GM12878 (cell line): Measurements from ENCODE around the gene COQ3. TPM values are rescaled to one million over a fixed set of nuclear protein-coding genes. Genes with fewer than 3 reads are reported as not detected.
A peak's percentile ranks its signal among the peaks of the same experiment; 100 is the strongest.

Experiments
- ATAC-seq: fragments of 200-7000 bp; cut with Tn5 transposase; 3 replicates; pipeline ENCODE4 v1.9.1; 2020; ENCODE audit warnings: mild to moderate bottlenecking, moderate library complexity
- BruUV-seq: library from RNA; stranded (reverse); fragments of 400-500 nt; replicated peaks from 2 replicates; lab custom pipeline; 2021; lab: Mats Ljungman, UMichigan
- CTCF ChIA-PET: fragments of 300-600 bp; sonication (Branson Sonifier 250); formaldehyde crosslinking; extraction: SDS; loops from one replicate; lab custom pipeline; 2021; ENCODE audit warnings: inconsistent platforms; lab: Yijun Ruan, JAX
- POLR2A ChIA-PET: fragments of 350-600 bp; formaldehyde crosslinking; extraction: SDS; loops from one replicate; lab custom pipeline; 2021; ENCODE audit warnings: inconsistent platforms; lab: Charles Lee
- RAD21 ChIA-PET: fragments of 300-600 bp; sonication (Branson Sonifier 250); formaldehyde crosslinking; loops from one replicate; lab custom pipeline; 2023; ENCODE audit warnings: antibody characterized with exemption; ENCODE audit not compliant: unreplicated experiment; lab: Charles Lee
- SMC1A ChIA-PET: fragments of 300-600 bp; sonication (Branson Sonifier 250); formaldehyde crosslinking; loops from one replicate; lab custom pipeline; 2023; ENCODE audit not compliant: unreplicated experiment, uncharacterized antibody; lab: Charles Lee
- DNase-seq: peaks from one replicate; pipeline ENCODE4 v3.0.0-alpha.2; 2011; ENCODE audit warnings: low read depth, low spot score
- FAIRE-seq: peaks from 3 replicates; lab custom pipeline; 2011; peaks lifted over from hg19 to GRCh38; lab: Jason Lieb, UNC
- H2AFZ ChIP-seq: 2 replicates; pipeline ENCODE4 v1.6.0; 2011; ENCODE audit warnings: low read depth, low read length, control low read depth; ENCODE audit not compliant: control insufficient read depth
- H3K27ac ChIP-seq: 2 replicates; pipeline ENCODE4 v1.5.1; 2011; ENCODE audit warnings: control low read depth; ENCODE audit not compliant: control insufficient read depth, insufficient read depth
- H3K27me3 ChIP-seq, 2 experiments: replicated peaks in 1 of 2; 2 replicates each; pipeline versions ENCODE4 v1.6.0 to v1.6.1; 2011; ENCODE audit warnings: low read length in 1 of 2; ENCODE audit not compliant: control insufficient read depth in 2 of 2, insufficient read depth in 2 of 2
- H3K36me3 ChIP-seq, 2 experiments: 2 replicates each; pipeline ENCODE4 v1.5.1; 2011; ENCODE audit warnings: low read length in 1 of 2; ENCODE audit not compliant: control insufficient read depth in 2 of 2, insufficient read depth in 2 of 2
- H3K4me1 ChIP-seq: 2 replicates; pipeline ENCODE4 v1.6.1; 2011; ENCODE audit warnings: mild to moderate bottlenecking, low read length, moderate library complexity, mixed read lengths; ENCODE audit not compliant: control insufficient read depth, insufficient read depth
- H3K4me2 ChIP-seq: 2 replicates; pipeline ENCODE4 v1.6.0; 2011; ENCODE audit warnings: control low read depth; ENCODE audit not compliant: control insufficient read depth, insufficient read depth
- H3K4me3 ChIP-seq: fragments of 200-600 bp; sonication (generic); 2 replicates; pipeline ENCODE4 v1.5.1; 2016
- H3K79me2 ChIP-seq: 2 replicates; pipeline ENCODE4 v1.6.0; 2011; ENCODE audit warnings: low read length; ENCODE audit not compliant: control insufficient read depth, insufficient read depth
- H3K9ac ChIP-seq: 2 replicates; pipeline ENCODE4 v1.8.0; 2011; ENCODE audit warnings: low read length, control low read depth, mixed read lengths; ENCODE audit not compliant: control insufficient read depth, insufficient read depth
- H3K9me3 ChIP-seq: replicated peaks from 3 replicates; pipeline ENCODE4 v1.5.1; 2011; ENCODE audit warnings: mild to moderate bottlenecking, low read length; ENCODE audit not compliant: control insufficient read depth, insufficient read depth
- H4K20me1 ChIP-seq: 2 replicates; pipeline ENCODE4 v1.6.0; 2011; ENCODE audit not compliant: control insufficient read depth, insufficient read depth
- CTCF ChIP-seq, 3 experiments: IDR thresholded peaks in 2 of 3; conservative IDR thresholded peaks in 1 of 3; 2 replicates each; pipeline ENCODE4 v1.5.1; 2011; ENCODE audit warnings: low read depth in 3 of 3, low read length in 3 of 3, mild to moderate bottlenecking in 3 of 3, control low read depth in 2 of 3, moderate library complexity in 2 of 3, inconsistent platforms in 1 of 3, mixed read lengths in 1 of 3; ENCODE audit not compliant: control insufficient read depth in 2 of 3, insufficient read depth in 1 of 3; ENCODE audit errors: extremely low read depth in 1 of 3
- E4F1 ChIP-seq: fragments of 450-650 bp; IDR thresholded peaks from 2 replicates; pipeline ENCODE4 v1.6.1; 2018; ENCODE audit warnings: borderline replicate concordance, mild to moderate bottlenecking; ENCODE audit not compliant: partially characterized antibody
- EZH2 ChIP-seq: IDR thresholded peaks from 2 replicates; pipeline ENCODE4 v1.6.1; 2012; ENCODE audit warnings: low read depth, mild to moderate bottlenecking, control low read depth, inconsistent platforms, low read length, borderline replicate concordance; ENCODE audit not compliant: control insufficient read depth
- MXI1 ChIP-seq: fragments of 150-350 bp; IDR thresholded peaks from 2 replicates; pipeline ENCODE4 v1.6.1; 2011; ENCODE audit warnings: low read depth, mild to moderate bottlenecking, inconsistent platforms, low read length, improper control_type of control experiment
- ZNF384 ChIP-seq: IDR thresholded peaks from 2 replicates; pipeline ENCODE4 v1.6.1; 2012; ENCODE audit warnings: low read depth, mild to moderate bottlenecking, low read length, improper control_type of control experiment, borderline replicate concordance
- WGBS: methylation state at CpG from one replicate; pipeline ENCODE4 v1.1.6; 2016; ENCODE audit warnings: low lambda C conversion rate; ENCODE audit not compliant: insufficient replicate concordance, insufficient coverage; ENCODE audit errors: missing lambda C conversion rate; 5-methylcytosine and 5-hydroxymethylcytosine counted together
- in situ Hi-C: fragments of 300-500 bp; cut with MboI; formaldehyde crosslinking; loops from 9 replicates; pipeline ENCODE4 v1.14.3; 2018; ENCODE audit warnings: mixed read lengths
- intact Hi-C: fragments of 100-400 bp; cut with micrococcal nuclease; formaldehyde crosslinking; loops from one replicate; pipeline ENCODE4 v1.14.2; 2022; ENCODE audit not compliant: unreplicated experiment
- polyA plus RNA-seq, 11 experiments: library from polyadenylated mRNA; depleted of rRNA in 4 of 11; unstranded in 6 of 11; stranded (reverse) in 5 of 11; fragments of >200 nt; fragmentation: Nextera tagmentation in 4 of 11; fragmentation: Illumina TruSeq in 1 of 11; extraction: Ambion mirVana in 4 of 11; extraction: Trizol in 1 of 11; gene quantifications; 1 replicate in 1 of 11; 2 replicates in 10 of 11; pipeline versions ENCODE4 v1.2.1 to v1.2.3, GENCODE V29; 2011 to 2016; ENCODE audit warnings: inconsistent platforms in 2 of 11, missing spikeins in 2 of 11, low read depth in 1 of 11
- total RNA-seq, 4 experiments: library from RNA; depleted of rRNA in 3 of 4; stranded (reverse); fragments of >200 nt in 3 of 4; fragmentation: Illumina TruSeq in 1 of 4; extraction: Trizol in 1 of 4; gene quantifications; 2 replicates each; pipeline versions ENCODE4 v1.2.1 to v1.2.3, GENCODE V29; 2013 to 2021
- TF ChIP-seq, protein P1 (sequence below): IDR thresholded peaks from 2 replicates; pipeline ENCODE4 v1.6.1; 2012; ENCODE audit warnings: low read length, inconsistent platforms
- TF ChIP-seq, protein P2 (sequence below): fragments of 450-650 bp; IDR thresholded peaks from 2 replicates; pipeline ENCODE4 v1.6.1; 2017; ENCODE audit warnings: mild to moderate bottlenecking, low read depth, inconsistent platforms; ENCODE audit not compliant: poor library complexity, severe bottlenecking
- TF ChIP-seq, protein P3 (sequence below): fragments of 450-650 bp; IDR thresholded peaks from 2 replicates; pipeline ENCODE4 v1.6.1; 2016; ENCODE audit warnings: mild to moderate bottlenecking, moderate library complexity, borderline replicate concordance

The COQ3 gene
- total and polyA plus RNA-seq, 10 of the 15 experiments (the other 5 are each of a cell fraction or from before 2014, with no cell fraction given), result 9.3 to 50.6 (median 16.0) TPM

DNA sequence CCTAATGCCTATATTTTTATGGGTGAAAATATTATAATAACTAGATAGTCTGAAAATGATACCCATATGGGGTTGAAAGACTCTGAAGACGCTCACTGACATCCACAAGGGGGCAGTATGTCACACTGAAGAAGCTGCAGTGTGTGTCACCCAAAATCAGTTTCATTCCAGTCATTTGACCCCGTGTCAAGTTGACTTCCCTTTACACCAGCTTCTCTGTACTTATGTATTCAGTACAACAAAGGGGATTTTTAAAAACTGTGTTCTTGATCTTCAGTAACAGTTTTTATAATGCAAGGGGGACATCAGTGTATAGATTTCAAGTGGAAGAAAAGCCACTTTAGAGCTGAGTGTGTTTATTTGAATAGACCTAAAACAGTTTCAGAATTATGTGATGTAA lies 63.8 kb downstream of the COQ3 start:
- WGBS, result 0% methylated on average over 2 of the region's 2 CpGs
- peak; percentile 44 for FAIRE-seq
- H3K9me3 ChIP-seq, result no peaks in the 10 kb centered on the region
- H3K4me1 ChIP-seq, result peaks cover 16% of the 10 kb centered on the region
- ChIA-PET POLR2A (interaction anchor here (0.9 to 1.8 kb wide), 4 partner anchors 13 to 156 kb away, joined by 3 to 5 read pairs (median 4); partner anchors contain the start of gene PNISR), SMC1A (interaction anchor here (0.8 to 3.9 kb wide), 23 partner anchors 9 to 259 kb away, joined by 3 to 46 read pairs (median 4); partner anchors contain the start of genes COQ3 and PNISR), RAD21 (interaction anchor here (0.8 to 3.0 kb wide), 20 partner anchors 14 to 467 kb away, joined by 3 to 36 read pairs (median 4); partner anchors contain the start of genes CCNC, COQ3 and PNISR), CTCF (interaction anchor here (0.7 to 4.3 kb wide), 51 partner anchors 9 to 769 kb away, joined by 3 to 61 read pairs (median 4); partner anchors contain the start of genes COQ3 and PNISR)
- peak; percentile 81 for ATAC-seq
- H2AFZ ChIP-seq, result no peak overlapping the region
- no peaks in the 10 kb centered on the region for H4K20me1 ChIP-seq
- no peak overlapping the region for H3K9ac ChIP-seq
- no peaks in the 10 kb centered on the region for H3K27me3 ChIP-seq
- no peaks in the 10 kb centered on the region for H3K36me3 ChIP-seq
- 0 out of 2 replicates have a peak overlapping the region, but pooled peaks have one; percentile 1 for H3K4me2 ChIP-seq
- H3K27ac ChIP-seq, result no peak overlapping the region
- no peak overlapping the region for H3K4me3 ChIP-seq
- BruUV-seq, result no TSS peak
- peak; percentile 71 for DNase-seq
- in situ Hi-C loops, result loop anchor here (10.0 kb wide), 1 partner anchor 415 kb away; no protein-coding TSS in a partner anchor
- intact Hi-C loops, result loop anchor here (1.0 to 5.0 kb wide), 5 partner anchors 64 to 416 kb away; partner anchors contain the start of genes CCNC, COQ3 and PNISR
- H3K79me2 ChIP-seq, result no peaks in the 10 kb centered on the region
- TF ChIP-seq, protein P1, sequence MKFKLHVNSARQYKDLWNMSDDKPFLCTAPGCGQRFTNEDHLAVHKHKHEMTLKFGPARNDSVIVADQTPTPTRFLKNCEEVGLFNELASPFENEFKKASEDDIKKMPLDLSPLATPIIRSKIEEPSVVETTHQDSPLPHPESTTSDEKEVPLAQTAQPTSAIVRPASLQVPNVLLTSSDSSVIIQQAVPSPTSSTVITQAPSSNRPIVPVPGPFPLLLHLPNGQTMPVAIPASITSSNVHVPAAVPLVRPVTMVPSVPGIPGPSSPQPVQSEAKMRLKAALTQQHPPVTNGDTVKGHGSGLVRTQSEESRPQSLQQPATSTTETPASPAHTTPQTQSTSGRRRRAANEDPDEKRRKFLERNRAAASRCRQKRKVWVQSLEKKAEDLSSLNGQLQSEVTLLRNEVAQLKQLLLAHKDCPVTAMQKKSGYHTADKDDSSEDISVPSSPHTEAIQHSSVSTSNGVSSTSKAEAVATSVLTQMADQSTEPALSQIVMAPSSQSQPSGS, result peak; percentile 36; the same call in 1 of the 2 replicates
- TF ChIP-seq, protein P2, sequence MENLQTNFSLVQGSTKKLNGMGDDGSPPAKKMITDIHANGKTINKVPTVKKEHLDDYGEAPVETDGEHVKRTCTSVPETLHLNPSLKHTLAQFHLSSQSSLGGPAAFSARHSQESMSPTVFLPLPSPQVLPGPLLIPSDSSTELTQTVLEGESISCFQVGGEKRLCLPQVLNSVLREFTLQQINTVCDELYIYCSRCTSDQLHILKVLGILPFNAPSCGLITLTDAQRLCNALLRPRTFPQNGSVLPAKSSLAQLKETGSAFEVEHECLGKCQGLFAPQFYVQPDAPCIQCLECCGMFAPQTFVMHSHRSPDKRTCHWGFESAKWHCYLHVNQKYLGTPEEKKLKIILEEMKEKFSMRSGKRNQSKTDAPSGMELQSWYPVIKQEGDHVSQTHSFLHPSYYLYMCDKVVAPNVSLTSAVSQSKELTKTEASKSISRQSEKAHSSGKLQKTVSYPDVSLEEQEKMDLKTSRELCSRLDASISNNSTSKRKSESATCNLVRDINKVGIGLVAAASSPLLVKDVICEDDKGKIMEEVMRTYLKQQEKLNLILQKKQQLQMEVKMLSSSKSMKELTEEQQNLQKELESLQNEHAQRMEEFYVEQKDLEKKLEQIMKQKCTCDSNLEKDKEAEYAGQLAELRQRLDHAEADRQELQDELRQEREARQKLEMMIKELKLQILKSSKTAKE, result no peak
- TF ChIP-seq CTCF (IDR thresholded peaks at IDR 0.05 in 2 of 3, conservative IDR thresholded peaks at IDR 0.05 in 1 of 3; ENCODE audit: control insufficient read depth in 2 of 3, extremely low read depth in 1 of 3, insufficient read depth in 1 of 3, low read depth in 3 of 3, low read length in 3 of 3), result peak; percentile 79 to 87 (median 82)
- TF ChIP-seq ZNF384, result no peak
- no peak for TF ChIP-seq E4F1
- TF ChIP-seq, protein P3, sequence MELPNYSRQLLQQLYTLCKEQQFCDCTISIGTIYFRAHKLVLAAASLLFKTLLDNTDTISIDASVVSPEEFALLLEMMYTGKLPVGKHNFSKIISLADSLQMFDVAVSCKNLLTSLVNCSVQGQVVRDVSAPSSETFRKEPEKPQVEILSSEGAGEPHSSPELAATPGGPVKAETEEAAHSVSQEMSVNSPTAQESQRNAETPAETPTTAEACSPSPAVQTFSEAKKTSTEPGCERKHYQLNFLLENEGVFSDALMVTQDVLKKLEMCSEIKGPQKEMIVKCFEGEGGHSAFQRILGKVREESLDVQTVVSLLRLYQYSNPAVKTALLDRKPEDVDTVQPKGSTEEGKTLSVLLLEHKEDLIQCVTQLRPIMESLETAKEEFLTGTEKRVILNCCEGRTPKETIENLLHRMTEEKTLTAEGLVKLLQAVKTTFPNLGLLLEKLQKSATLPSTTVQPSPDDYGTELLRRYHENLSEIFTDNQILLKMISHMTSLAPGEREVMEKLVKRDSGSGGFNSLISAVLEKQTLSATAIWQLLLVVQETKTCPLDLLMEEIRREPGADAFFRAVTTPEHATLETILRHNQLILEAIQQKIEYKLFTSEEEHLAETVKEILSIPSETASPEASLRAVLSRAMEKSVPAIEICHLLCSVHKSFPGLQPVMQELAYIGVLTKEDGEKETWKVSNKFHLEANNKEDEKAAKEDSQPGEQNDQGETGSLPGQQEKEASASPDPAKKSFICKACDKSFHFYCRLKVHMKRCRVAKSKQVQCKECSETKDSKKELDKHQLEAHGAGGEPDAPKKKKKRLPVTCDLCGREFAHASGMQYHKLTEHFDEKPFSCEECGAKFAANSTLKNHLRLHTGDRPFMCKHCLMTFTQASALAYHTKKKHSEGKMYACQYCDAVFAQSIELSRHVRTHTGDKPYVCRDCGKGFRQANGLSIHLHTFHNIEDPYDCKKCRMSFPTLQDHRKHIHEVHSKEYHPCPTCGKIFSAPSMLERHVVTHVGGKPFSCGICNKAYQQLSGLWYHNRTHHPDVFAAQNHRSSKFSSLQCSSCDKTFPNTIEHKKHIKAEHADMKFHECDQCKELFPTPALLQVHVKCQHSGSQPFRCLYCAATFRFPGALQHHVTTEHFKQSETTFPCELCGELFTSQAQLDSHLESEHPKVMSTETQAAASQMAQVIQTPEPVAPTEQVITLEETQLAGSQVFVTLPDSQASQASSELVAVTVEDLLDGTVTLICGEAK, result no peak
- TF ChIP-seq MXI1, result no peak
- no peak for TF ChIP-seq EZH2
